Stimulated activated CD4-positive, alpha-beta T cell treated with anti-CD3 and anti-CD28 coated beads, Interleukin-12 subunit alpha, Interleukin-12 subunit beta, amount 100 ng/mL, for 4 hours (primary cell): ENCODE results near the gene NHLH1.

Source experiments
- DNase-seq: peaks from one replicate; pipeline ENCODE4 v3.0.0-alpha.2; 2020

The NHLH1 gene

GRCh38 chr1:160359559-160360226 lies 7.2 kb upstream of the NHLH1 start:
- no peak for DNase-seq

- DNase-seq = no peak
Measured at GRCh38 chr1:160360227-160360695, 6.6 kb upstream of the NHLH1 start.

GRCh38 chr1:160361199-160361598 lies 5.7 kb upstream of the NHLH1 start:
- no peak for DNase-seq

- no peak for DNase-seq
Measured at GRCh38 chr1:160361814-160362167, 5.1 kb upstream of the NHLH1 start.

GRCh38 chr1:160362168-160362957 lies 4.5 kb upstream of the NHLH1 start:
- no peak for DNase-seq

GRCh38 chr1:160363010-160363409 lies 3.9 kb upstream of the NHLH1 start:
- no peak for DNase-seq

GRCh38 chr1:160363951-160364735 lies 2.7 kb upstream of the NHLH1 start:
- DNase-seq = no peak

GRCh38 chr1:160365325-160365724 lies 1.5 kb upstream of the NHLH1 start:
- DNase-seq = no peak

GRCh38 chr1:160367516-160367900 lies 637 bp downstream of the NHLH1 start:
- DNase-seq = no peak

- no peak for DNase-seq
Measured at GRCh38 chr1:160367934-160368923, 1.4 kb downstream of the NHLH1 start.

- no peak for DNase-seq
Measured at GRCh38 chr1:160369087-160369486, 2.2 kb downstream of the NHLH1 start.

- no peak for DNase-seq
Measured at GRCh38 chr1:160370561-160371345, 3.9 kb downstream of the NHLH1 start.

- DNase-seq = no peak
Measured at GRCh38 chr1:160371346-160371631, 4.4 kb downstream of the NHLH1 start.

- DNase-seq = no peak
Measured at GRCh38 chr1:160371756-160372155, 4.9 kb downstream of the NHLH1 start.

- DNase-seq = no peak
Measured at GRCh38 chr1:160373696-160374095, 6.8 kb downstream of the NHLH1 start.

- no peak for DNase-seq
Measured at GRCh38 chr1:160374306-160375110, 7.6 kb downstream of the NHLH1 start.

- no peak for DNase-seq
Measured at GRCh38 chr1:160375788-160376524, 9.1 kb downstream of the NHLH1 start.

- no peak for DNase-seq
Measured at GRCh38 chr1:160376525-160377131, 9.8 kb downstream of the NHLH1 start.

GRCh38 chr1:160377585-160378206 lies 10.8 kb downstream of the NHLH1 start:
- DNase-seq = no peak
